Esophagus muscularis mucosa (tissue), 4 donors: Measurements from ENCODE around the gene ADCY6. TPM values are rescaled to one million over a fixed set of nuclear protein-coding genes. Genes with fewer than 3 reads are reported as not detected.
"Not testable (repeated sequence)": the region's sequence is repeated elsewhere in the genome, so short reads cannot be mapped to it uniquely, and the experiment has no call there.

Experiments used
- DNase-seq: peaks from one replicate; pipeline ENCODE4 v3.0.0-alpha.2; 2017; ENCODE audit errors: extremely low spot score
- H3K27ac ChIP-seq, 4 donors: fragments of 200-600 bp; sonication (generic); replicated peaks in 1 of 4; 1 replicate in 3 of 4; 2 replicates in 1 of 4; pipeline ENCODE4 v1.5.1; 2016 to 2019; ENCODE audit warnings: mild to moderate bottlenecking in 1 of 4
- H3K27me3 ChIP-seq, 4 donors: fragments of 200-600 bp; sonication (generic); one replicate each; pipeline versions ENCODE4 v1.5.1 to v1.6.0; 2016 to 2019
- H3K36me3 ChIP-seq, 4 donors: fragments of 200-600 bp; sonication (generic); one replicate each; pipeline ENCODE4 v1.5.1; 2016 to 2019
- H3K4me1 ChIP-seq, 4 donors: fragments of 200-600 bp; sonication (generic); one replicate each; pipeline ENCODE4 v1.5.1; 2016 to 2019
- H3K4me3 ChIP-seq, 4 donors: fragments of 200-600 bp; sonication (generic); 1 replicate in 2 of 4; 2 replicates in 2 of 4; pipeline ENCODE4 v1.5.1; 2016 to 2019; ENCODE audit warnings: mild to moderate bottlenecking in 4 of 4, moderate library complexity in 1 of 4
- H3K9me3 ChIP-seq, 4 donors: fragments of 200-600 bp; sonication (generic); 1 replicate in 3 of 4; 2 replicates in 1 of 4; pipeline ENCODE4 v1.5.1; 2016 to 2019
- EP300 ChIP-seq: sonication (generic); formaldehyde crosslinking; IDR thresholded peaks from one replicate; pipeline ENCODE4 v1.6.1; 2017; ENCODE audit warnings: antibody characterized with exemption
- POLR2A ChIP-seq: fragments of 450-650 bp; IDR thresholded peaks from one replicate; pipeline ENCODE4 v1.6.1; 2017; ENCODE audit warnings: antibody characterized with exemption, moderate library complexity, mild to moderate bottlenecking, low read depth
- POLR2AphosphoS5 ChIP-seq, 2 donors: sonication (generic); formaldehyde crosslinking; IDR thresholded peaks; one replicate each; pipeline ENCODE4 v1.6.1; 2017; ENCODE audit warnings: antibody characterized with exemption in 2 of 2
- WGBS: methylation state at CpG from one replicate; pipeline ENCODE4 v1.1.5; 2018; 5-methylcytosine and 5-hydroxymethylcytosine counted together
- intact Hi-C: fragments of 100-400 bp; cut with DNase I; formaldehyde crosslinking; loops from one replicate; pipeline ENCODE4 v1.15.1; 2023
- total RNA-seq, 4 donors: library from RNA; depleted of rRNA; stranded (reverse); fragments of >200 nt; gene quantifications; one replicate each; pipeline versions ENCODE4 v1.1.0 to v1.2.1, GENCODE V29; 2016
- TF ChIP-seq, protein P1 (sequence below), 3 experiments: fragments of 200-600 bp in 2 of 3; fragments of 450-650 bp in 1 of 3; sonication (generic) in 2 of 3; IDR thresholded peaks; one replicate each; pipeline ENCODE4 v1.5.1; 2017 to 2019; ENCODE audit warnings: antibody characterized with exemption in 3 of 3, mild to moderate bottlenecking in 2 of 3, moderate library complexity in 1 of 3

ADCY6 gene
- total RNA-seq, 4 donors from 2014 or later, result 17.9 to 35.5 (median 24.0) TPM

DNA sequence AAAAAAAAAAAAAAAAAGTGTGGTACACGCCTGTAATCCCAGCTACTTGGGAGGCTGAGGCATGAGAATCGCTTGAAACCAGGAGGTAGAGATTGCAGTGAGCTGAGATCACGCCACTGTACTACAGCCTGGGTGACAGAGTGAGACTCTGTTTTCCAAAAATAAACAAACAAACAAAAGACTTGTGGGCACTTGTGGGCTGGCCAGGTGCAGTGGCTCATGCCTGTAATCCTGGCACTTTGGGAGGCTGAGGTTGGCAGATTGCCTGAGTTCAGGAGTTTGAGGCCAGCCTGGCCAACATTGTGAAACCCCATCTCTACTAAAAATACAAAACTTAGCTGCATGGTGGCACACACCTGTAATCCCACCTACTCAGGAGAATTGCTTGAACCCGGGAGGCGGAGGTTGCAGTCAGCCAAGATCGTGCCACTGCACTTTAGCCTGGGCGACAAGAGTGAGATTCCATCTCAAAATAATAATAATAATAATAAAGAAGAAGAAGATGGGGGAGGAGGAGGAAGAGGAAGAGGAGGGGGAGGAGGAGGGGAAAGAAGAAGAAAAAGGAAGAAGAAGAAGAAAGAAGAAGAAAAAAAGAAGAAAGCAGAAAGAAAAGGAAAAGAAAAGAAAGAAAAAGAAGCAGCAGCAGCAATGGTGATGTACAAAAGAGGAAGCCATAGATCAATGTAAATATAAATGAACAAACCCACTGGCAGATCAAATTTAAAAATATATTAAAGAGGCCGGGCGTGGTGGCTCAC lies 44.5 kb downstream of the ADCY6 start:
- no peak for TF ChIP-seq POLR2AphosphoS5 (IDR thresholded peaks at IDR 0.05)
- no peak for TF ChIP-seq POLR2A
- TF ChIP-seq, protein P1, sequence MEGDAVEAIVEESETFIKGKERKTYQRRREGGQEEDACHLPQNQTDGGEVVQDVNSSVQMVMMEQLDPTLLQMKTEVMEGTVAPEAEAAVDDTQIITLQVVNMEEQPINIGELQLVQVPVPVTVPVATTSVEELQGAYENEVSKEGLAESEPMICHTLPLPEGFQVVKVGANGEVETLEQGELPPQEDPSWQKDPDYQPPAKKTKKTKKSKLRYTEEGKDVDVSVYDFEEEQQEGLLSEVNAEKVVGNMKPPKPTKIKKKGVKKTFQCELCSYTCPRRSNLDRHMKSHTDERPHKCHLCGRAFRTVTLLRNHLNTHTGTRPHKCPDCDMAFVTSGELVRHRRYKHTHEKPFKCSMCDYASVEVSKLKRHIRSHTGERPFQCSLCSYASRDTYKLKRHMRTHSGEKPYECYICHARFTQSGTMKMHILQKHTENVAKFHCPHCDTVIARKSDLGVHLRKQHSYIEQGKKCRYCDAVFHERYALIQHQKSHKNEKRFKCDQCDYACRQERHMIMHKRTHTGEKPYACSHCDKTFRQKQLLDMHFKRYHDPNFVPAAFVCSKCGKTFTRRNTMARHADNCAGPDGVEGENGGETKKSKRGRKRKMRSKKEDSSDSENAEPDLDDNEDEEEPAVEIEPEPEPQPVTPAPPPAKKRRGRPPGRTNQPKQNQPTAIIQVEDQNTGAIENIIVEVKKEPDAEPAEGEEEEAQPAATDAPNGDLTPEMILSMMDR (IDR thresholded peaks at IDR 0.05), result no peak
- no peak for TF ChIP-seq EP300
- DNase-seq, result no peak
- no peak overlapping the region for H3K27ac ChIP-seq
- intact Hi-C loops, result no loop called here
- H3K4me1 ChIP-seq, result no peaks in the 10 kb centered on the region
- H3K4me3 ChIP-seq, result no peak overlapping the region
- H3K36me3 ChIP-seq, result no peaks in the 10 kb centered on the region
- peaks cover 0 to 38% (median 2%) of the 10 kb centered on the region in 4 donors for H3K27me3 ChIP-seq
- H3K9me3 ChIP-seq, result no peaks in the 10 kb centered on the region
- 81% methylated on average over 9 of the region's 9 CpGs for WGBS

DNA sequence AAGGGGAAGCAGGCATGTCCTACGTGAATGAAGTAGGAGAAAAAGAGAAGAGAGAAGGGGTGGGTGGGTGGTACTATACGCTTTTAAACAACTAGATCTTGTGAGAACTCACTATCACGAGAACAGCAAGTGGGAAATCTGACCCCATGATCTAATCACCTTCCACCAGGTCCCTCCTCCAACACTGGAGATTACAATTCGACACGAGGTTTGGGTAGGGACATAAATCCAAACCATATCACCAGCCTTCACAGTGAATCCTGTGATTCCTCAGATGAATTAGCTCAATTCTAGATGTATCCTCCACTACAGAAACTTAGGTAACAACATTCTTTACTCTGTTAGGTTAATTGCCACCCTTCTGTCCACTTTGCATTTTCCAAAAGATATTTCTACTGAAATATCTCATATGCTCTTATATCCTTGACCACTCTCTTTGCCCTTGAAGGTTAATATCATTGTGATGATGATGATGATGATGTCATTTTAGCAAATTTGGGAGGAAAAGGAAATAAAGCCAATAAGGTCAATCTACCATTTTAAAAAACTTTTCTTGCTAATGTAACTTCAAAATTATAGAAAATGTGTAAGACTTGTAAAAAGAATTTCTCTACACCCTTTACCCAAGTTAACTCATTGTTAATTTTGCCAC lies 49.1 kb downstream of the ADCY6 start:
- Histone ChIP-seq H3K36me3 (no peaks in the 10 kb centered on the region), H3K9me3 (no peaks in the 10 kb centered on the region), H3K4me1 (no peaks in the 10 kb centered on the region), H3K27ac (no peak overlapping the region), H3K27me3 (peaks cover 0 to 38% (median 5%) of the 10 kb centered on the region in 4 donors), H3K4me3 (no peak overlapping the region)
- intact Hi-C loops, result no loop called here
- no peak for DNase-seq
- TF ChIP-seq, protein P1 (IDR thresholded peaks at IDR 0.05), result no peak
- no peak for TF ChIP-seq POLR2A
- TF ChIP-seq EP300, result no peak
- TF ChIP-seq POLR2AphosphoS5 (IDR thresholded peaks at IDR 0.05), result no peak
- WGBS, result 48% methylated on average over 5 of the region's 5 CpGs

DNA sequence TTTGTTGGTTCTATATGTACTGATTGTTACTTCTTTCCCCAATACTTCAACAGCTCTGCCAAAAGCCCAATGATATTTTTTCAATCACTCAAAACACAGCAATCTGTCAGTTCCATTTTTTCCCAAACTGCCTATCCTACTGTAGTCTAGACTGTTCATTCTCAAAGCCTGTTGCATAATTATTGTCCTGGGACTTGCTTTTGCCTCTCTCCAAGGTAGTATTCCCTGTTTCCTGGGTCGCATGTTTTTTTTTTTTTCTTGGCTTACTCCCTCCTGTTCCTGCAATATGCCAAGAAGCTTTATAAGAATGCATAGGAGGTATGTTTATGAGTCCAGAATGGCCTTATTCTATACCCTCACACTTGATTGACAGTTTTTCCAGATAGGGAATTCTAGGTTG lies 52.4 kb downstream of the ADCY6 start:
- no peak for TF ChIP-seq POLR2A
- no peak for TF ChIP-seq EP300
- TF ChIP-seq, protein P1 (IDR thresholded peaks at IDR 0.05), result no peak
- Histone ChIP-seq H3K36me3 (no peaks in the 10 kb centered on the region), H3K27ac (no peak overlapping the region), H3K27me3 (peaks cover 0 to 14% (median 5%) of the 10 kb centered on the region in 4 donors), H3K4me1 (no peaks in the 10 kb centered on the region), H3K9me3 (no peaks in the 10 kb centered on the region), H3K4me3 (no peak overlapping the region)
- no peak for DNase-seq
- WGBS, result 46% methylated on average over 1 of the region's 1 CpG
- intact Hi-C loops, result no loop called here

DNA sequence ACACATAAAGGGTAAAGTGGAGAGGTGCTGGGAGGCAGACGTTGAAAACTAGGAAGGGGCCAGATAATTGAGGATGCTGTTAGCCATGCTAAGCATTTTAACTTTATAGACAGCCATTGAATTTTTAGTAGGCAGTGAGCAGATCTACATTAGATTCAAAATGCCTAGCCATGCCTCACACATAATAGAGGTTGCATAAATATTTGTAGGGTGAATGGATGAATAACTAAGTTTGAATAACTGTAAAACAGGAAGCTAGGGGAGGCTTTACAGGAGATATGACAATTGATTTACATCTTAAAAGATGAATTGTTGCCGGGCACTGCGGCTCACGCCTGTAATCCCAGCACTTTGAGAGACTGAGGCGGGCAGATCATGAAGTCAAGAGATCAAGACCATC lies 60.1 kb downstream of the ADCY6 start:
- no peaks in the 10 kb centered on the region for H3K4me1 ChIP-seq
- TF ChIP-seq POLR2AphosphoS5 (IDR thresholded peaks at IDR 0.05) (no peak), POLR2A (no peak)
- WGBS, result 74% methylated on average over 5 of the region's 5 CpGs
- H3K36me3 ChIP-seq, result no peaks in the 10 kb centered on the region
- no peaks in the 10 kb centered on the region for H3K27me3 ChIP-seq
- no peak overlapping the region for H3K4me3 ChIP-seq
- H3K27ac ChIP-seq, result no peak overlapping the region
- no peaks in the 10 kb centered on the region for H3K9me3 ChIP-seq
- DNase-seq, result no peak
- intact Hi-C loops, result no loop called here

DNA sequence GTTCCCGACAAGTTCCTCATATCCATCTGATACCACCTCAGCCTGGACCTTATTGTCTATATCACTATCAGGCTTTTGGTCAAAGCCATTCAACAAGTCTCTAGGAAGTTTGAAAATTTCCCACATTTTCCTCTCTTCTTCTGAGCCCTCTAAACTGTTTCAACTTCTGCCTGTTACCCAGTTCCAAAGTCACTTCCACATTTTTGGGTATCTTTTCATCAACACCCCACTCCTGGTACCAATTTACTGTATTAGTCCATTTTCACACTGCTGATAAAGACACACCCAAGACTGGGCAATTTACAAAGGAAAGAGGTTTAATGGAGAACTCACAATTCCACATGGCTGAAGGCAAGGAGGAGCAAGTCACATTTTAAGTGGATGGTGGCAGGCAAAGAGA lies 68.2 kb downstream of the ADCY6 start:
- DNase-seq, H3K4me3 ChIP-seq, intact Hi-C loops, H3K4me1 ChIP-seq, H3K36me3 ChIP-seq, H3K27me3 ChIP-seq, H3K27ac ChIP-seq: not testable (repeated sequence)
- H3K9me3 ChIP-seq, result peaks cover 0 to 14% (median 10%) of the 10 kb centered on the region in 4 donors
- 96% methylated on average over 1 of the region's 1 CpG for WGBS

DNA sequence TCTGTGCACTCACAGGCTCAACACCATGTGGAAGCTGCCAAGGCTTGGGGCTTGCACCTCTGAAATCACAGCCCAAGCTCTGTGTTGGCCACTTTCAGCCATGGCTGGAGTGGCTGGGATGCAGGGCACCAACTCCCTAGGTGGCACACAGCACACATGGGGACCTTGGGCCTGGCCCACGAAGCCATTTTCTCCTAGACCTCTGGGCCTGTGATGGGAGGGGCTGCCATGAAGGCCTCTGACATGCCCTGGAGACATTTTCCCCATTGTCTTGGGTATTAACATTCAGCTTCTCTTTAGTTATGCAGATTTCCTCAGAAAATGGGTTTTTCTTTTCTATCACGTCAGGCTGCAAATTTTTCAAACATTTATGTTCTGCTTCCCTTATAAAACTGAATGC lies 68.7 kb downstream of the ADCY6 start:
- peaks cover 8 to 15% (median 10%) of the 10 kb centered on the region in 4 donors for H3K4me1 ChIP-seq
- WGBS, result 88% methylated on average over 2 of the region's 2 CpGs
- DNase-seq, H3K4me3 ChIP-seq, H3K36me3 ChIP-seq, H3K27me3 ChIP-seq, H3K27ac ChIP-seq, intact Hi-C loops: not testable (repeated sequence)
- H3K9me3 ChIP-seq, result peaks cover 0 to 14% (median 10%) of the 10 kb centered on the region in 4 donors

DNA sequence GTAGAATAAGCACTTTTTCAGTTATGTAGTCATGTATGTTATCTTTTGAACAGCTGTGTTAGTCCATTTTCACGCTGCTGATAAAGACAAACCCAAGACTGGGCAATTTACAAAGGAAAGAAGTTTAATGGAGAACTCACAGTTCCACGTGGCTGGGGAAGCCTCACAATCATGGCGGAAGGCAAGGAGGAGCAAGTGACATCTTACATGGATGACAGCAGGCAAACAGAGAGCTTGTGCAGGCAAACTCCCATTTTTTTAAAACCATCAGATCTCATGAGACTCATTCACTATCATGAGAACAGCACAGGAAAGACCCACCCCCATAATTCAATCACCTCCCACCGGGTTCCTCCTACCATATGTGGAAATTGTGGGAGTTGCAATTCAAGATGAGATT lies 69.9 kb downstream of the ADCY6 start:
- H3K36me3 ChIP-seq, H3K4me3 ChIP-seq, H3K27ac ChIP-seq, DNase-seq, intact Hi-C loops, H3K27me3 ChIP-seq: not testable (repeated sequence)
- H3K9me3 ChIP-seq, result peaks cover 0 to 14% (median 10%) of the 10 kb centered on the region in 4 donors
- 81% methylated on average over 4 of the region's 4 CpGs for WGBS
- peaks cover 20 to 27% (median 22%) of the 10 kb centered on the region in 4 donors for H3K4me1 ChIP-seq
